Ecto neural progenitor cell (in vitro differentiated cells): ENCODE data around the gene DMAC1.

Experiments
- DNase-seq: peaks from one replicate; pipeline ENCODE4 v3.0.0-alpha.2; 2018; ENCODE audit warnings: low spot score

The DMAC1 gene

GRCh38 chr9:7799234-7799943, at the start of gene DMAC1:
DMAC1 (minus strand) TSS chr9:7799778; CDS start chr9:7799734, 44 bp downstream.
- peak; percentile 86 for DNase-seq

- no peak for DNase-seq
Measured at GRCh38 chr9:7849362-7849761, 49.8 kb upstream of the DMAC1 start.

DNA sequence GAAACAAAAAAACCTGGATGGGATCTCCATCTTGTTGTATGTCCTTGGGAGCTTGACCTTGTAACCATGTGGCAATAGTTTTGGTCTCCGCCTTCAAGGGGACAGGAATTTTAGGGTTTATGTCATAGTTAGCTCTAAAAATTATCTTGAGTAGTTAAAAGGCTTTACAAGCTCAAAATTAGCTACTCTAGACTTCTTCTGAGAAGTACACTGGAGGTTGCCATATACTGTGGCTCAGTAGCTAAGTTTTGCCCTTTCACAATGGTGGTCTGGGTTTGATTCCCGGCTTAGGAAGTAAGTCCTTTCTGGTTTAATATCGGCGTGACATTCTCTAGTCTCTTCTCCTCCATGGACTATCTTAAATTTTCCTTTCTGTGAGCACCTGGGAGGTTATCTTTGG, 48.9 kb upstream of the DMAC1 start:
- DNase-seq: no peak

- DNase-seq: no peak
Measured at GRCh38 chr9:7844242-7844641, 44.7 kb upstream of the DMAC1 start.

- no peak for DNase-seq
Measured at GRCh38 chr9:7841831-7842230, 42.3 kb upstream of the DMAC1 start.

GRCh38 chr9:7834531-7834930, 35.0 kb upstream of the DMAC1 start:
- no peak for DNase-seq

- no peak for DNase-seq
Measured at GRCh38 chr9:7828334-7828733, 28.8 kb upstream of the DMAC1 start.

- DNase-seq: no peak
Measured at GRCh38 chr9:7827792-7828191, 28.2 kb upstream of the DMAC1 start.

DNA sequence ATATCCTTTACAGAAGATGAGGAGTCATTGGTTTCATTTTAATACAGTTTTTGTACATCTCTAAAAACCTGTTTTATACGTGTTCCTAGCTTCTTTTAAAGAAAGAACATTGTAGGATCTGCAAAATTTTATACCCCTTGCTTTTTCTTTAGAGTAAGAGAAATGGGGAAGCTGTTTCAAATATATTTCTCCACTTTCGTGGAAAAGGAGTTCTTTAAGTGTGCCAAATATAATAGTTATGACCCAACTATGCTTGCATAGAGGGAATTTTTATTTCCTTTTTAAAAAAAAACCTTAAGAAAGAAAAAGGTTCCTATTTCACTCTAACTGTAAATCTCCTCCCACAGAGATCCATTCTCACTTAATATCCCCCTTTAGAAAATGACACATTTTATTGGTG, 27.5 kb upstream of the DMAC1 start:
- no peak for DNase-seq

DNA sequence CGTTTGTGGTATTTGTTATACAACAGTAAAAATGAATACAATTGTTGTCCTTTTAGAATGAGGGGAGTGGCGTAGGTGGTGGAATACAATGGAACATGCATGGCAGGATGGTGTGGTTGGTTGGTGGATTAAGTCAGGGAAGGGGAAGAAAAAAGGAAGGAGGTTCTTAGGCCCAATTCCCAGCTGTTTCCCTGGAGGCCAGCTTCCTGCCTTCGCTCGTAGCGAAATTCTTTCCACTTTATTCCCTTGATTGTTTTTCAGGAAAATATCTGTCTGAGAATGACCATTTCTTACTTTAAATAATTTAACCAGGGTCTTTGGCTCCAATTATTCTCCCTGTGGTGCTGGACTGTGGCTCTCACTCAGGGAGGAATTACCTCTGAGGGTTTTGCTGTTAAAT, 24.1 kb upstream of the DMAC1 start:
- DNase-seq: no peak

- DNase-seq: no peak
Measured at GRCh38 chr9:7819984-7820383, 20.4 kb upstream of the DMAC1 start.

DNA sequence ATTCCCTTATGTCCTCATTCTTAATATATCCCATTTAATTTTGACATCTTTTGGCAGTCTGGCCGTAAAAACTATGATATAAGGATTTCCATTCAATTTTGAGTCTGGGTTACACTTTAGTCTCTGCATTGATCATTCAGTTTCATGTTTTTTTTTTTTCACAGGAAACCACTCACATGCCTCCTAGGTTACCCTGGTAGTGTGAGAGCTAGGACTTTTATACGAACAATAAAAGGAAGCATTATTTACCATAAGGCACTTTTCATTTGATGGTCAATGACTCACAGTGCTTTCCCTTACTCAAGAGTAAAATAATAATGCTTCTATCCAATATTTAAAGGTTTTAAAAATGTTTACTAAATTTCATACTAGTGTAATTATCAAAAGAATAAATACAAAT, 16.4 kb upstream of the DMAC1 start:
- no peak for DNase-seq

- DNase-seq: no peak
Measured at GRCh38 chr9:7813030-7813429, 13.5 kb upstream of the DMAC1 start.

DNA sequence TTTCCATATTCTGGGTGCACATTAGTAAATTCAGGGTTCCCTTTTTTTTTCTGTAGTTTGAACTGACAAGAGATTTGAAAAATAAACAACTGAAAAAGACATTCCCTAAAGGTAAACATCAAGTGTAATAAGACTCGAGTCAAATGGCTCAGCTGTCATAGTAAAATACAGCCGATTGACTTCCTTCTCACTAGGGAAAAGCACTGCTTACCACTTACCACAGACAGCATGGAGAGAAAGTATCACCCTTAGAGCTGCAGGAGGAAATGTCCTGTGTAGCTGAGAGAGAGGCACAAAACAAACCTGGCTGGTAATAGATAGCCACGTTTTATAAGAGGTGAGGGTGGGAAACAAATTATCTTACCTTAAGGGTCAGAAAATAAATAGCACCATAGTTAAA, 12.1 kb upstream of the DMAC1 start:
- DNase-seq: no peak

DNA sequence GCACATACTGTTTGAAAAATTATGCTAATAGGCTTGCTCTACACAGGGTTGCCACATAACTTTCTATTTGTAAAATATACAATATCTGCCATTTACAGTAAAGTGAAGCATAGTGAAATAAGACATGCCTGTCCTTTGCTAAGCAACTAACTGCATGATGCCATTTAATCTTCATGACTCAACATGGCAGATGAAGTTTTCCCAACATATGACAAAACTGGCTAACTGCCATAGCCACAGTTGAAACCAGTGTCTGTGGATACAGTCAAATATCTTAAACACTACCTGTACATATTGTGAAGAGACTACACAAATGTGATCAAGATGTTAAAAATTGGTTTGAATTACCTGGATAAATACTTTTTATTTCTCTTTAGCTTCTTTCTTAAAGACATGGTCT, 3.1 kb upstream of the DMAC1 start:
- DNase-seq: no peak

GRCh38 chr9:7799944-7800285, 337 bp upstream of the DMAC1 start:
- DNase-seq: no peak

DNA sequence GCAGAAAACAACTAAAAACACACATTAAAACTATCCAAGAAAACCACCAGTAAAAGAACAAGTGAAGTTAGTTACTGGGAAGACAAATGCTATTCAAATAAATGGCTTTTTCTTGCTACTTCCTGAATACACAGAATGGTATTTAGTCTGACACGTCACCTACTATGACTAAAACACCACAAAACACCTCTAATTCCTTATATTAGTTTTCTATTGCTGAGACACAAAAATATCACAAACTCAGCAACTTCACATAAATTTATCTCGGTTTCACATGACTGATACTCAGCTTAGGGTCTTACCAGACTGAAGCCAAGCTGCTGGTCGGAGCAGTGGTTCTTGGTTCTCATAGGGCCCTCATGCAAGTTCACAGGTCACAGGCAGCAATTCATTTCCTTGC, 5.4 kb downstream of the DMAC1 start:
- no peak for DNase-seq

DNA sequence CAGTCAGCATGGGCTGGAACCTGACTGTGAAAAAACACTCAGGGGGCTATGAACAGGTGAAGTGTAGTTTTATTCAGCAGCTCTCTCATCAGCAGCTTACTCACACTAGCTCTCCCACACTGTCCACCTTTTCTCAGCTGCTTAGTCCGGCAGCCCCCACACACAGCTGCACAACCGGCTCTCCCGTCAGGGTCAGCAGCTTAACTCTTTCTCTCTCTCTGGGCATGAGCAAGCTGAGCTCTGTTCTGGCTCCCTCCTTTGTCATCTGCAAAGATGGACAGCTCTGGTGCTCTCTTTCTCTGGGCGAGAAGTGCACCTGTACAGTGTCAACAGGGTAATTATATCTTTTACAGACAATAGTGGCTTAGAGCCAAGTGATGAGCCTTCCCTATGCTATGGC, 8.2 kb downstream of the DMAC1 start:
- no peak for DNase-seq

GRCh38 chr9:7790819-7791182, 8.8 kb downstream of the DMAC1 start:
- DNase-seq: no peak

GRCh38 chr9:7790022-7790818, 9.4 kb downstream of the DMAC1 start:
- no peak for DNase-seq

- DNase-seq: no peak
Measured at GRCh38 chr9:7788772-7789171, 10.8 kb downstream of the DMAC1 start.

DNA sequence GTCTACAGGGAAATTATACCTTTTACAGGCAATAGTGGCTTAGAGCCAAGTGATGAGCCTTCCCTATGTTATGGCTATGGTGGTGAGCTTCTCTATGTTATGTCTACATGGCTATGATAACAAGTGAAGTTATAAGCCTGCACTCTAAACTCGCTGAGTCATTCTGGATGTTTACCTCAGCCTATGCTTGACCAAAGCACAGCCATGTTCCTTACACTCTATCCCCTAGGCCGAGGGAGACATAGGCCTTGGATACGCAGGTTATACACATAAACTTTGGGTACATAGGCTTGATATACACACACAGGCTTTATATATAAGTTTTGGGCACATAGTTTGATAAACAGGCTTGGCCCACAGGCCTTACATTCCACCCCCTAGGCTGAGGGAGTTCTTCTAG, 13.8 kb downstream of the DMAC1 start:
- DNase-seq: no peak

DNA sequence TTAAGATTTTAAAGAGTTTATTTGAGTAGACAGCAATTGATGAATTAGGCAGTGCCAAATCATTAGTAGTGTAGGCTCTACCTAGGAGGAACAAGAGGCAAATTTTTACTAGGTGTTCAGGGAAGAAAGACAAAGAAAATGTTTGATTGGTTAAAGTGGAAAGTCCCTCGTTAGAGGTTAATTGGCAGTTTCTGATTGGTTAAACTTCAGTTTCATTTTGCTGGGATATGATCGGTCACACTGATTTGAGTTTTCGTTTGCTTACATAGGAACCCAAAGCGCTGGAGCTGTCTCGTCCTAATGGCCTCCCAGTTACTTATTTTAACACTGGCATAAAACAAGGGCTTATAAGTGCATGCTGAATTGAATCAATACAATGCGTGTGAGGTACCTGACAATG, 15.1 kb downstream of the DMAC1 start:
- DNase-seq: no peak

GRCh38 chr9:7783635-7784063, 15.9 kb downstream of the DMAC1 start:
- no peak for DNase-seq
